GM12878 (cell line): ENCODE results near the gene ANO6. TPM values are rescaled to one million over a fixed set of nuclear protein-coding genes. Genes with fewer than 3 reads are reported as not detected.

Experiments used
- ATAC-seq: fragments of 200-7000 bp; cut with Tn5 transposase; 3 replicates; pipeline ENCODE4 v1.9.1; 2020; ENCODE audit warnings: mild to moderate bottlenecking, moderate library complexity
- BruUV-seq: library from RNA; stranded (reverse); fragments of 400-500 nt; replicated peaks from 2 replicates; lab custom pipeline; 2021; lab: Mats Ljungman, UMichigan
- CTCF ChIA-PET: fragments of 300-600 bp; sonication (Branson Sonifier 250); formaldehyde crosslinking; extraction: SDS; loops from one replicate; lab custom pipeline; 2021; ENCODE audit warnings: inconsistent platforms; lab: Yijun Ruan, JAX
- POLR2A ChIA-PET: fragments of 350-600 bp; formaldehyde crosslinking; extraction: SDS; loops from one replicate; lab custom pipeline; 2021; ENCODE audit warnings: inconsistent platforms; lab: Charles Lee
- RAD21 ChIA-PET: fragments of 300-600 bp; sonication (Branson Sonifier 250); formaldehyde crosslinking; loops from one replicate; lab custom pipeline; 2023; ENCODE audit warnings: antibody characterized with exemption; ENCODE audit not compliant: unreplicated experiment; lab: Charles Lee
- SMC1A ChIA-PET: fragments of 300-600 bp; sonication (Branson Sonifier 250); formaldehyde crosslinking; loops from one replicate; lab custom pipeline; 2023; ENCODE audit not compliant: unreplicated experiment, uncharacterized antibody; lab: Charles Lee
- DNase-seq: peaks from one replicate; pipeline ENCODE4 v3.0.0-alpha.2; 2011; ENCODE audit warnings: low read depth, low spot score
- FAIRE-seq: peaks from 3 replicates; lab custom pipeline; 2011; peaks lifted over from hg19 to GRCh38; lab: Jason Lieb, UNC
- H2AFZ ChIP-seq: 2 replicates; pipeline ENCODE4 v1.6.0; 2011; ENCODE audit warnings: low read depth, low read length, control low read depth; ENCODE audit not compliant: control insufficient read depth
- H3K27ac ChIP-seq: 2 replicates; pipeline ENCODE4 v1.5.1; 2011; ENCODE audit warnings: control low read depth; ENCODE audit not compliant: control insufficient read depth, insufficient read depth
- H3K27me3 ChIP-seq, 2 experiments: replicated peaks in 1 of 2; 2 replicates each; pipeline versions ENCODE4 v1.6.0 to v1.6.1; 2011; ENCODE audit warnings: low read length in 1 of 2; ENCODE audit not compliant: control insufficient read depth in 2 of 2, insufficient read depth in 2 of 2
- H3K36me3 ChIP-seq, 2 experiments: 2 replicates each; pipeline ENCODE4 v1.5.1; 2011; ENCODE audit warnings: low read length in 1 of 2; ENCODE audit not compliant: control insufficient read depth in 2 of 2, insufficient read depth in 2 of 2
- H3K4me1 ChIP-seq: 2 replicates; pipeline ENCODE4 v1.6.1; 2011; ENCODE audit warnings: mild to moderate bottlenecking, low read length, moderate library complexity, mixed read lengths; ENCODE audit not compliant: control insufficient read depth, insufficient read depth
- H3K4me2 ChIP-seq: 2 replicates; pipeline ENCODE4 v1.6.0; 2011; ENCODE audit warnings: control low read depth; ENCODE audit not compliant: control insufficient read depth, insufficient read depth
- H3K4me3 ChIP-seq: fragments of 200-600 bp; sonication (generic); 2 replicates; pipeline ENCODE4 v1.5.1; 2016
- H3K79me2 ChIP-seq: 2 replicates; pipeline ENCODE4 v1.6.0; 2011; ENCODE audit warnings: low read length; ENCODE audit not compliant: control insufficient read depth, insufficient read depth
- H3K9ac ChIP-seq: 2 replicates; pipeline ENCODE4 v1.8.0; 2011; ENCODE audit warnings: low read length, control low read depth, mixed read lengths; ENCODE audit not compliant: control insufficient read depth, insufficient read depth
- H3K9me3 ChIP-seq: replicated peaks from 3 replicates; pipeline ENCODE4 v1.5.1; 2011; ENCODE audit warnings: mild to moderate bottlenecking, low read length; ENCODE audit not compliant: control insufficient read depth, insufficient read depth
- H4K20me1 ChIP-seq: 2 replicates; pipeline ENCODE4 v1.6.0; 2011; ENCODE audit not compliant: control insufficient read depth, insufficient read depth
- BCL11A ChIP-seq: IDR thresholded peaks from 2 replicates; pipeline ENCODE4 v1.6.1; 2011; ENCODE audit warnings: low read depth, low read length
- CHD1 ChIP-seq: IDR thresholded peaks from 2 replicates; pipeline ENCODE4 v1.6.1; 2012; ENCODE audit warnings: low read depth, low read length, improper control_type of control experiment
- EED ChIP-seq: sonication (generic); IDR thresholded peaks from 2 replicates; pipeline ENCODE4 v1.6.1; 2016; ENCODE audit warnings: antibody characterized with exemption, low read depth
- EGR1 ChIP-seq, 2 experiments: IDR thresholded peaks; 1 replicate in 1 of 2; 2 replicates in 1 of 2; pipeline ENCODE4 v1.6.1; 2011 to 2012; ENCODE audit warnings: low read depth in 2 of 2, low read length in 2 of 2, borderline replicate concordance in 1 of 2, mild to moderate bottlenecking in 1 of 2, moderate library complexity in 1 of 2
- EZH2 ChIP-seq: IDR thresholded peaks from 2 replicates; pipeline ENCODE4 v1.6.1; 2012; ENCODE audit warnings: low read depth, mild to moderate bottlenecking, control low read depth, inconsistent platforms, low read length, borderline replicate concordance; ENCODE audit not compliant: control insufficient read depth
- MEF2B ChIP-seq: fragments of 450-650 bp; IDR thresholded peaks from 2 replicates; pipeline ENCODE4 v1.6.1; 2018; ENCODE audit warnings: mild to moderate bottlenecking, moderate library complexity; ENCODE audit not compliant: partially characterized antibody, poor library complexity, severe bottlenecking
- MXI1 ChIP-seq: fragments of 150-350 bp; IDR thresholded peaks from 2 replicates; pipeline ENCODE4 v1.6.1; 2011; ENCODE audit warnings: low read depth, mild to moderate bottlenecking, inconsistent platforms, low read length, improper control_type of control experiment
- NFXL1 ChIP-seq: fragments of 450-650 bp; IDR thresholded peaks from 2 replicates; pipeline ENCODE4 v1.6.1; 2017; ENCODE audit warnings: antibody characterized with exemption, mild to moderate bottlenecking, borderline replicate concordance
- NFYA ChIP-seq: IDR thresholded peaks from 2 replicates; pipeline ENCODE4 v1.6.1; 2011; ENCODE audit warnings: low read depth, mild to moderate bottlenecking, low read length, improper control_type of control experiment, borderline replicate concordance
- NFYB ChIP-seq: IDR thresholded peaks from 2 replicates; pipeline ENCODE4 v1.6.1; 2011; ENCODE audit warnings: low read depth, mild to moderate bottlenecking, low read length, improper control_type of control experiment, moderate library complexity; ENCODE audit not compliant: insufficient read depth
- PML ChIP-seq: IDR thresholded peaks from 2 replicates; pipeline ENCODE4 v1.6.1; 2012; ENCODE audit warnings: low read length, inconsistent platforms
- POLR2AphosphoS5 ChIP-seq: IDR thresholded peaks from 2 replicates; pipeline ENCODE4 v1.6.1; 2011; ENCODE audit warnings: mild to moderate bottlenecking, low read length, inconsistent platforms
- RAD21 ChIP-seq: IDR thresholded peaks from 2 replicates; pipeline ENCODE4 v1.6.1; 2011; ENCODE audit warnings: mild to moderate bottlenecking, low read depth, low read length, moderate library complexity; ENCODE audit not compliant: insufficient read depth
- ZBED1 ChIP-seq: IDR thresholded peaks from 2 replicates; pipeline ENCODE4 v1.6.1; 2016; ENCODE audit warnings: borderline replicate concordance
- ZNF217 ChIP-seq: fragments of 450-650 bp; IDR thresholded peaks from 2 replicates; pipeline ENCODE4 v1.6.1; 2017; ENCODE audit warnings: antibody characterized with exemption, mild to moderate bottlenecking
- WGBS: methylation state at CpG from one replicate; pipeline ENCODE4 v1.1.6; 2016; ENCODE audit warnings: low lambda C conversion rate; ENCODE audit not compliant: insufficient replicate concordance, insufficient coverage; ENCODE audit errors: missing lambda C conversion rate; 5-methylcytosine and 5-hydroxymethylcytosine counted together
- in situ Hi-C: fragments of 300-500 bp; cut with MboI; formaldehyde crosslinking; loops from 9 replicates; pipeline ENCODE4 v1.14.3; 2018; ENCODE audit warnings: mixed read lengths
- intact Hi-C: fragments of 100-400 bp; cut with micrococcal nuclease; formaldehyde crosslinking; loops from one replicate; pipeline ENCODE4 v1.14.2; 2022; ENCODE audit not compliant: unreplicated experiment
- polyA plus RNA-seq, 11 experiments: library from polyadenylated mRNA; depleted of rRNA in 4 of 11; unstranded in 6 of 11; stranded (reverse) in 5 of 11; fragments of >200 nt; fragmentation: Nextera tagmentation in 4 of 11; fragmentation: Illumina TruSeq in 1 of 11; extraction: Ambion mirVana in 4 of 11; extraction: Trizol in 1 of 11; gene quantifications; 1 replicate in 1 of 11; 2 replicates in 10 of 11; pipeline versions ENCODE4 v1.2.1 to v1.2.3, GENCODE V29; 2011 to 2016; ENCODE audit warnings: inconsistent platforms in 2 of 11, missing spikeins in 2 of 11, low read depth in 1 of 11
- total RNA-seq, 4 experiments: library from RNA; depleted of rRNA in 3 of 4; stranded (reverse); fragments of >200 nt in 3 of 4; fragmentation: Illumina TruSeq in 1 of 4; extraction: Trizol in 1 of 4; gene quantifications; 2 replicates each; pipeline versions ENCODE4 v1.2.1 to v1.2.3, GENCODE V29; 2013 to 2021
- TF ChIP-seq, protein P1 (sequence below): fragments of 450-650 bp; formaldehyde crosslinking; IDR thresholded peaks from 2 replicates; pipeline ENCODE4 v1.4.0; 2022; ENCODE audit warnings: mild to moderate bottlenecking, moderate library complexity
- TF ChIP-seq, protein P2 (sequence below): IDR thresholded peaks from 2 replicates; pipeline ENCODE4 v1.6.1; 2012; ENCODE audit warnings: low read depth, low read length, improper control_type of control experiment
- TF ChIP-seq, protein P3 (sequence below): IDR thresholded peaks from 2 replicates; pipeline ENCODE4 v1.6.1; 2012; ENCODE audit warnings: low read depth, low read length, improper control_type of control experiment
- TF ChIP-seq, protein P4 (sequence below): IDR thresholded peaks from 2 replicates; pipeline ENCODE4 v1.6.1; 2011; ENCODE audit warnings: low read depth, mild to moderate bottlenecking, low read length, moderate library complexity, borderline replicate concordance; ENCODE audit errors: extremely low read depth

Gene ANO6
- total and polyA plus RNA-seq, 10 of the 15 experiments (the other 5 are each of a cell fraction or from before 2014, with no cell fraction given) = 4.6 to 30.3 (median 26.0) TPM

DNA sequence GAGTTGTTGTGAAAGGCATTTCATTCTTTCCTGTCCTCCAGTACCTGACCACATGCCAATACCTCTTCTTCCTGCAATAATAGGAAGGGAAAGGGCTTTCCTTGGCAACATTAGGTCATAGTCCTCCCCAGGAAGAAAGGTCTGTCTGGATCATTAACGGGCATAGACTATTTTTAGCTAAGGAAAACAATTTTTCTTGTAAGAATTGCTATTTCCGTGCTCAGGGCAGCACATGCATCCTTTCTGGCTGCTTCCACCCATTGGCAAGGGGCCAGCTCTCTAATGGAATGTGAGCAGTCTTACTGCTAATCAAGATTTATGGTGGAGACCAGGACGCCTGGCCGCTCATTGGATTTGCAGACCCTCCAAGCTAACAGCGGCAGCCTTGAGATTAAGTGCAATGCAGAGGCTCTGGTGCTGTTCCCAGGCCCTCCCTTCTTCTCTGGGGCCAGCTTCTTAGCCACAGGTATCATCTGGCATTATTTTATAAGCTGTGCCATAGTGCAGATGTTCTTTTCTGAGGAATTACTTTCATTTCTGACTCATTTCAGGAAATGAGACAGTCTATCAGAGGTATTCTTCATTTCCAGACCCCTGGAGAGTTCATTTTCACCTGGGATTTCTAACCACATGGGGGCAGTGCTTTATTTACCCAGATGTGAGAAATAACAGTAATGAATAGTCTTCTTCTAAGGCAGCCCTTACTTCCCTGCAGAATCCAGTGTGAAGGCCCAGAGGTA is 52.9 kb downstream of the ANO6 start:
- FAIRE-seq (no peak), DNase-seq (no peak), ATAC-seq (peak; percentile 84)
- no peak overlapping the region for H2AFZ ChIP-seq
- H3K4me1 ChIP-seq = peaks cover 8% of the 10 kb centered on the region
- intact Hi-C loops = no loop called here
- ChIA-PET POLR2A (interaction anchor here (0.8 to 1.0 kb wide), 2 partner anchors 8 to 49 kb away, joined by 3 to 4 read pairs; no protein-coding TSS in a partner anchor), RAD21 (interaction anchor here (0.5 to 2.3 kb wide), 4 partner anchors 11 to 275 kb away, joined by 3 to 5 read pairs (median 3); no protein-coding TSS in a partner anchor), CTCF (interaction anchor here (0.7 to 2.3 kb wide), 9 partner anchors 9 to 553 kb away, joined by 3 to 8 read pairs (median 4); no protein-coding TSS in a partner anchor), SMC1A (interaction anchor here (0.6 to 1.9 kb wide), 10 partner anchors 9 to 150 kb away, joined by 3 to 6 read pairs (median 4); no protein-coding TSS in a partner anchor)
- H3K27me3 ChIP-seq = no peaks in the 10 kb centered on the region
- H3K36me3 ChIP-seq = no peaks in the 10 kb centered on the region; a peak in 1 of 4 replicates
- peaks cover 13% of the 10 kb centered on the region for H3K79me2 ChIP-seq
- no peaks in the 10 kb centered on the region for H3K9me3 ChIP-seq
- H3K4me3 ChIP-seq = no peak overlapping the region
- H3K4me2 ChIP-seq = no peak overlapping the region
- H3K9ac ChIP-seq = no peak overlapping the region
- no peak overlapping the region for H3K27ac ChIP-seq
- BruUV-seq = no TSS peak
- H4K20me1 ChIP-seq = peaks cover 3% of the 10 kb centered on the region; the same call in 1 of the 2 replicates
- in situ Hi-C loops = no loop called here
- 76% methylated on average over 5 of the region's 5 CpGs for WGBS
- TF ChIP-seq, protein P1, sequence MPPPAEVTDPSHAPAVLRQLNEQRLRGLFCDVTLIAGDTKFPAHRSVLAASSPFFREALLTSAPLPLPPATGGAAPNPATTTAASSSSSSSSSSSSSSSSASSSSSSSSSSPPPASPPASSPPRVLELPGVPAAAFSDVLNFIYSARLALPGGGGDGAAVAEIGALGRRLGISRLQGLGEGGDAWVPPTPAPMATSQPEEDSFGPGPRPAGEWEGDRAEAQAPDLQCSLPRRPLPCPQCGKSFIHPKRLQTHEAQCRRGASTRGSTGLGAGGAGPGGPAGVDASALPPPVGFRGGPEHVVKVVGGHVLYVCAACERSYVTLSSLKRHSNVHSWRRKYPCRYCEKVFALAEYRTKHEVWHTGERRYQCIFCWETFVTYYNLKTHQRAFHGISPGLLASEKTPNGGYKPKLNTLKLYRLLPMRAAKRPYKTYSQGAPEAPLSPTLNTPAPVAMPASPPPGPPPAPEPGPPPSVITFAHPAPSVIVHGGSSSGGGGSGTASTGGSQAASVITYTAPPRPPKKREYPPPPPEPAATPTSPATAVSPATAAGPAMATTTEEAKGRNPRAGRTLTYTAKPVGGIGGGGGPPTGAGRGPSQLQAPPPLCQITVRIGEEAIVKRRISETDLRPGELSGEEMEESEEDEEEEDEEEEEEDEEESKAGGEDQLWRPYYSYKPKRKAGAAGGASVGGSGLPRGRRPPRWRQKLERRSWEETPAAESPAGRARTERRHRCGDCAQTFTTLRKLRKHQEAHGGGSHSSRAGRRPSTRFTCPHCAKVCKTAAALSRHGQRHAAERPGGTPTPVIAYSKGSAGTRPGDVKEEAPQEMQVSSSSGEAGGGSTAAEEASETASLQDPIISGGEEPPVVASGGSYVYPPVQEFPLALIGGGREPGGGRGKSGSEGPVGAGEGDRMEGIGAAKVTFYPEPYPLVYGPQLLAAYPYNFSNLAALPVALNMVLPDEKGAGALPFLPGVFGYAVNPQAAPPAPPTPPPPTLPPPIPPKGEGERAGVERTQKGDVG (CRISPR knock-in tag) = no peak
- TF ChIP-seq BCL11A (no peak), NFXL1 (no peak), NFYA (no peak), MXI1 (no peak), EED (peak; percentile 78), RAD21 (peak; percentile 50), CHD1 (no peak), EGR1 (IDR thresholded peaks at IDR 0.05; ENCODE audit: borderline replicate concordance in 1 of 2, low read depth in 2 of 2, low read length in 2 of 2) (no peak), ZNF217 (no peak), POLR2AphosphoS5 (no peak), EZH2 (no peak), ZBED1 (no peak), MEF2B (peak; percentile 78), PML (no peak), NFYB (no peak)
- TF ChIP-seq, protein P2, sequence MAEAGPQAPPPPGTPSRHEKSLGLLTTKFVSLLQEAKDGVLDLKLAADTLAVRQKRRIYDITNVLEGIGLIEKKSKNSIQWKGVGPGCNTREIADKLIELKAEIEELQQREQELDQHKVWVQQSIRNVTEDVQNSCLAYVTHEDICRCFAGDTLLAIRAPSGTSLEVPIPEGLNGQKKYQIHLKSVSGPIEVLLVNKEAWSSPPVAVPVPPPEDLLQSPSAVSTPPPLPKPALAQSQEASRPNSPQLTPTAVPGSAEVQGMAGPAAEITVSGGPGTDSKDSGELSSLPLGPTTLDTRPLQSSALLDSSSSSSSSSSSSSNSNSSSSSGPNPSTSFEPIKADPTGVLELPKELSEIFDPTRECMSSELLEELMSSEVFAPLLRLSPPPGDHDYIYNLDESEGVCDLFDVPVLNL = no peak
- TF ChIP-seq, protein P3, sequence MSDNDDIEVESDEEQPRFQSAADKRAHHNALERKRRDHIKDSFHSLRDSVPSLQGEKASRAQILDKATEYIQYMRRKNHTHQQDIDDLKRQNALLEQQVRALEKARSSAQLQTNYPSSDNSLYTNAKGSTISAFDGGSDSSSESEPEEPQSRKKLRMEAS = no peak
- TF ChIP-seq, protein P4, sequence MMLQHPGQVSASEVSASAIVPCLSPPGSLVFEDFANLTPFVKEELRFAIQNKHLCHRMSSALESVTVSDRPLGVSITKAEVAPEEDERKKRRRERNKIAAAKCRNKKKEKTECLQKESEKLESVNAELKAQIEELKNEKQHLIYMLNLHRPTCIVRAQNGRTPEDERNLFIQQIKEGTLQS = no peak
